ENCODE results near the gene PKMYT1.
A peak's percentile ranks its signal among the peaks of the same experiment; 100 is the strongest.
"Not testable (repeated sequence)": the region's sequence is repeated elsewhere in the genome, so short reads cannot be mapped to it uniquely, and the experiment has no call there.

Gene PKMYT1

DNA sequence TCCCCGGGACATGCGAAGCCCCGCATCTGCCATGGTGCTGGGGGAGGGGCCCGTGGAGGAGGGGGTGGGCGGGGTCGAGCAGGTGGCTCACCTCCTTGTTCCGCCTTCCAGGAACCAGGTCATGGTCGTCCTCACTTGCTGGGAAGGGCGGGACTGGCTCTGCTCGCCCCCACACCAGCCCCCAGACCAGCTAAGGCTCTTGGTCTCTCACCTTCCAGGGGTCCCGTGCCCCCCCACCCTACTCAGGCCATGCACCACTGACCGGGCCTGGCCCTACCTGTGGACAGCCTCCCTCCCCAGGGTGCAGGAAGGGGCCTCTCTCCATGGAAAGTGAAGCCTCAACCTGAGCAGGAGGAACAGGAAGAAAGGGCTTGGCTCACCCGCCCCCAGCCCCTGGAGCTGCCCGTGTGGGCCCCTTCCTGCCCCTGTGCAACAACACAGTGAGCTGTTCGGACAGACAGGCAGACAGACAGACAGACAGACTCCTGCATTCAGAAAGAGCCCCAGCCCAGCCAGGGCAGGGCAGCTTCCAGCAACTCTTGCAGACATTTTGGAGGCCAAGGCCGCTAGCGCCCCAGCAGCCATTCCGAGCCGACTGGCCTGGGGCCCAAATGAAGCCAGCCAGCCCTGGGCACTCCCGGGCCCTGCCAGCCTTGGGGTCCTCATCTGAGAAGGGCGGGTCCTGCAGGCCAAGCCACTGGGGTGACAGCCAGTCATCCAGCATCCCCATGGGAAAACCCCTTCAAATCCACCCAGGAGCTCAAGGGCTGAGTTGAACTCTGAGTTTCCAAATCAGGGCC, 24.3 kb downstream of the PKMYT1 start:
- DNase-seq, result no peak

- no peak for DNase-seq
Observed at GRCh38 chr16:2955438-2955778, 24.8 kb downstream of the PKMYT1 start.

GRCh38 chr16:2954656-2955381, 25.4 kb downstream of the PKMYT1 start:
- peak; percentile 78 for DNase-seq

DNA sequence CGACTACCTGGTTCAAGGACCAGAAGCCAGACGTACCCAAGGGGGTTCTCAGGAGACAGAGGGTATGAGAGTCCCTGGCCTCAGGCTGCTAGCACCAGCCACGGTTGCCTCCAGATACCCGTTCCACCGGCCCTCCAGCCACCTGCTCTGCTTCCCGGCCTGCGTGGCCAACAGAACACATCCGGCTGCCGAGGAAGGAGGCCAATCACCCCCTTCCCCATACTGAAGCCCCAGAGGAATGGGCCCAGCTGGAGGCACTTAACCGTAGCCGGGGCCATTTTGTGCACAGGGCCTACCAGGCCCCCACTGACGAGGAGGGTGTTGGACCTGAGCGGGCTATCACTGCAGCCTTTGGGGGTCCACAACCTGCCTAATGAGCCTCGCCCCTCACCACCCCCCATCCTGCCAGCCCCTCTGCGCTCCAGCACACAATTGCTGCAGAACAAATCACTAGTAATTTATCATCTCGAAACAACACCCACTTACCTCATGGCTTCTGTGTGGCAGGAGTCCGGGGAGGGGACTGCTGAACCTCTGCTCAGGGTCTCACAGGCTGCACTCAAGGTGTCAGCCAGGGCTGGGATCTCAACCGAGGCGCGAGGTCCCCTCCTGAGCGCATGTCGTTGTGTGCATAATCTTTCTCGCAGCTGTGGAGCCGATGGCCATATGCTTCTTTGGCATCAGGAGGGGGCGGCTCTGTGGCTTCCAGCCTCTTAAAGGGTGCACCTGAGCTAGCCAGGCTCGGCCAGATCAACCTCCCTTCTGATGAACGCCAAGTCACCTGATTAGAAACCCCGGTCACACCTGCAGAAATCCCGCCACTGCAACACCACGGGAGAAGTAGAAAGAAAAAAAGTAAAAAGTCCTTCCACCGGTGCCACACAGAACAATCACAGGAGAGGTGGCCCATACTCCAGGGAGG, 26.3 kb downstream of the PKMYT1 start:
- DNase-seq, result peak; percentile 50

GRCh38 chr16:2952679-2953078, 27.6 kb downstream of the PKMYT1 start:
- peak; percentile 82 for DNase-seq

GRCh38 chr16:2950773-2951172, 29.5 kb downstream of the PKMYT1 start:
- no peak for DNase-seq

- DNase-seq, result no peak
Observed at GRCh38 chr16:2950353-2950724, 29.9 kb downstream of the PKMYT1 start.

DNA sequence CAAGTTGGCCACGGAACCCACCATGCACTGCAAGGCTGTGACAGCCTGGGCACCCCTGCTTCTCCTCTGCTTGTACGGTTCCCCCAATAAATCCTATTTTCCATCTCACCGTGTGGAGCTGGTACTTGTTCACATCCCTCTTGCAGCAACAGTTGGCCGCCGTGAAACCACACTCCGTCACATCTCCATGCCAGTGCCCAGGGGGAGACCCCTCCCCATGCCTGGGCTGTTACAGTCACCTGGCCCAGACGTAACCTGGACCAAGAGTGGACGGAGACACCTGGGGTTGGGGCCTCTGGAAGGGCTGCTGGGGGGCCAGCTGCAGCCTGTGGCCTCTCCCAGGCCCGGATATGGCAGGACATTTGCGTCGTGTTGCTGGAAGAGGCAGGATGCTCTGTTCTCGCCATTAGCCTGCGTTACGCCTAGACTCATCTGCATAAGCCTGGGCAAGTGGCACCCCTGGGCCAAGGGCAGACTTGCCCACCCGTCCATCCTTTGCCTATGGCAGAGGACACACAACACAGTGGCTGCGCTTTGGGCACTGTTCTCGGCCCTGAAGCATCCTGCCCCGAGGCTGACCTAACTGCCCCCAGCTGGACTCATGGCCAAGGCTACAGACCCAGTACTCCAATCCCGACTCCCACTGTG, 30.4 kb downstream of the PKMYT1 start:
- DNase-seq, result no peak

- DNase-seq, result no peak
Observed at GRCh38 chr16:2948807-2949704, 31.2 kb downstream of the PKMYT1 start.

GRCh38 chr16:2946649-2947048, 33.6 kb downstream of the PKMYT1 start:
- DNase-seq, result no peak

- not testable (repeated sequence) for DNase-seq
Observed at GRCh38 chr16:2943716-2944115, 36.5 kb downstream of the PKMYT1 start.

- no peak for DNase-seq
Observed at GRCh38 chr16:2942045-2942444, 38.2 kb downstream of the PKMYT1 start.

- no peak for DNase-seq
Observed at GRCh38 chr16:2939968-2940367, 40.3 kb downstream of the PKMYT1 start.

- peak; percentile 41 for DNase-seq
Observed at GRCh38 chr16:2938206-2938605, 42.0 kb downstream of the PKMYT1 start.

- DNase-seq, result no peak
Observed at GRCh38 chr16:2937170-2937569, 43.1 kb downstream of the PKMYT1 start.

GRCh38 chr16:2936436-2937011, 43.7 kb downstream of the PKMYT1 start:
- DNase-seq, result no peak

DNA sequence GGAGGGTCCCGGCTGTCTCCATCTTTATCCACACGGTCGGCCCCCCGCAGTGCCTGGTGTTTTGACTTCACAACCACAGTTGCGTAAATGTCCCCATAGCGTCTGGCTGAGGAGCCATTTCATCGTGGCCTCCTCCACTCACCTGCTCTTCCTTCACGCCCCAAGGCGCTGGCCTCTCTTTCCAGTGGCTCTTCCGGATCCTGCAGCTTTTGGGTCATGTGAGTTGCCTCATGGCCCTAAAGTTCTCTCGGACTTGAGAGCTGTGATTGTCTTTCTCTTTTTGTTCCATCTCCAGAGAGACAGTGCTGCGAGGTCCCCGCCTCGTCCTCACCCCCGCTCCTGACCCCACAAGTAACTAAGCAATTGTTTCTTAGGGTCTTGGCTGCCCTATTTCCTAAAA, 45.8 kb downstream of the PKMYT1 start:
- DNase-seq, result no peak

- DNase-seq, result no peak
Observed at GRCh38 chr16:2933701-2934100, 46.5 kb downstream of the PKMYT1 start.

DNA sequence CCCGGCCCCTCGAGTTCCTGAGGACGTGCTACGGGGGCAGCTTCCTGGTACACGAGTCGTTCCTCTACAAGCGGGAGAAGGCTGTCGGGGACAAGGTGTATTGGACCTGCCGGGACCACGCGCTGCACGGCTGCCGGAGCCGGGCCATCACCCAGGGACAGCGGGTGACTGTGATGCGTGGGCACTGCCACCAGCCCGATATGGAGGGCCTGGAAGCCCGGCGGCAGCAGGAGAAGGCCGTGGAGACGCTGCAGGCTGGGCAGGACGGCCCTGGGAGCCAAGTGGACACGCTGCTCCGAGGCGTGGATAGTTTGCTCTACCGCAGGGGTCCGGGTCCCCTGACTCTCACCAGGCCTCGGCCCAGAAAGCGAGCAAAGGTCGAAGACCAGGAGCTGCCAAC, 47.1 kb downstream of the PKMYT1 start:
- no peak for DNase-seq

DNA sequence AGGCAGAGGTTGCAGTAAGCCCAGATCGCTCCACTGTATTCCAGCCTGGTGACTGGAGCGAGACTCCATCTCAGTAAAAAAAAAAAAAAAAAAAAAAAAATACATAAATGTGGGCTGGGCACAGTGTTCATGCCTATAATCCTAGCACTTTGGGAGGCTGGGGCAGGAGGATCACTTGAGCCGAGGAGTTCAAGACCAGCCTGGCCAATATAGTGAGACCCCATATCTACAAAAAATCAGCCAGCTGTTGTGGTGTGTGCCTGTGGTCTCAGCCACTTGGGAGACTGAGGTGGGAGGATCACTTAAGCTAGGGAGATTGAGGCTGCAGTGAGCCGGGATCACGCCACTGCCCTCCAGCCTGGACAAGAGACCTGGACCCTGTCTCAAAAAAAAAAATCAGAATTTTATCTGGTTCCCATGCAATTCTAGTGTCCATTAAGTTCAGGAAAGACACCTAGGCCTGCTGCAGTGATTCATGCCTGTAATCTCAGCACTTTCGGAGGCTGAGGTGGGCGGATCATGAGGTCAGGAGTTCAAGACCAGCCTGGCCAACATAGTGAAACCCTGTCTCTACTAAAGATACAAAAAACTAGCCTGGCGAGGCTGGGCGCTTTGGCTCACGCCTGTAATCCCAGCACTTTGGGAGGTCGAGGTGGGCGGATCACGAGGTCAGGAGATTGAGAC, 48.9 kb downstream of the PKMYT1 start:
- DNase-seq, result not testable (repeated sequence)

GRCh38 chr16:2930236-2930635, 50.0 kb downstream of the PKMYT1 start:
- no peak for DNase-seq
